Neutrophil (primary cell): Measurements from ENCODE around the gene ITGB2.

Source experiments
- H3K27ac ChIP-seq: fragments of 200-600 bp; sonication (generic); 2 replicates; pipeline ENCODE4 v1.5.1; 2016; ENCODE audit warnings: mild to moderate bottlenecking, moderate library complexity
- H3K27me3 ChIP-seq: fragments of 200-600 bp; sonication (generic); 2 replicates; pipeline ENCODE4 v1.6.0; 2016; ENCODE audit warnings: mild to moderate bottlenecking
- H3K36me3 ChIP-seq: fragments of 200-600 bp; sonication (generic); 2 replicates; pipeline ENCODE4 v1.5.1; 2017
- H3K4me1 ChIP-seq, 2 experiments: fragments of 200-600 bp in 1 of 2; sonication (generic) in 1 of 2; 1 replicate in 1 of 2; 2 replicates in 1 of 2; pipeline versions ENCODE4 v1.5.1 to v1.6.1; 2013 to 2016; ENCODE audit warnings: low read depth in 1 of 2, low read length in 1 of 2, mild to moderate bottlenecking in 1 of 2, moderate library complexity in 1 of 2; ENCODE audit not compliant: control insufficient read depth in 1 of 2, insufficient read depth in 1 of 2
- H3K4me3 ChIP-seq, 2 experiments: fragments of 200-600 bp in 1 of 2; sonication (generic) in 1 of 2; 1 replicate in 1 of 2; 2 replicates in 1 of 2; pipeline ENCODE4 v1.5.1; 2013 to 2016; ENCODE audit warnings: low read depth in 1 of 2, low read length in 1 of 2, mild to moderate bottlenecking in 1 of 2, moderate library complexity in 1 of 2
- H3K9me3 ChIP-seq: fragments of 200-600 bp; sonication (generic); 2 replicates; pipeline ENCODE4 v1.5.1; 2016
- CTCF ChIP-seq: fragments of 200-600 bp; sonication (generic); IDR thresholded peaks from 2 replicates; pipeline ENCODE4 v1.5.1; 2016; ENCODE audit warnings: antibody characterized with exemption

Gene ITGB2

GRCh38 chr21:44876849-44877575, 43.7 kb downstream of the ITGB2 start:
- Histone ChIP-seq H3K27ac (peak overlapping the region; percentile 93), H3K4me3 (peak overlapping the region in 1 of 2 experiments; percentile 36), H3K36me3 (no peaks in the 10 kb centered on the region), H3K9me3 (no peaks in the 10 kb centered on the region), H3K4me1 (peaks cover 78 to 89% of the 10 kb centered on the region in 2 experiments), H3K27me3 (no peaks in the 10 kb centered on the region)
- no peak for TF ChIP-seq CTCF

DNA sequence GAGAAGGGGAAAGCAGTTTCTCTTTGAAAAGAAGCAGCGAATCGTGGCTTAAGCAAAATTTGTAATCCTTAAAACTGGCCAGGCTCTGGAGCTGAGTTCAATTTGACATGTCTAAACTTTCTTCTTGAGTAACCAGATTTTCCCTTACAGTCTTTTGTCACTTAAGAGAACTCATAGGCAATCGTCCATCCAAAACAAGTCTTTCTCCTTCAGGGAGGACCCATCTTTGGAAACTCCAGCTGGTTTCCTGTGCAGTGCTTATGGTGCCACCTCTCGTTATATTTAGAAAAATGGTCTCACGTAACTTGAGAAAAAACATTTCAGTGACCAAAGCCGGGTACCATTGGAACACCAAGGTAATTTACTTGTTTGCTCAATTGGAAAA, 45.4 kb downstream of the ITGB2 start:
- H3K9me3 ChIP-seq: no peaks in the 10 kb centered on the region

GRCh38 chr21:44874497-44875315, 46.0 kb downstream of the ITGB2 start:
- H3K27ac ChIP-seq: peak overlapping the region; percentile 93

More for the DNA sequence above, 45.4 kb downstream of the ITGB2 start:
- Histone ChIP-seq H3K4me1 (peaks cover 77 to 89% of the 10 kb centered on the region in 2 experiments), H3K4me3 (peak overlapping the region; percentile 72 to 80), H3K36me3 (no peaks in the 10 kb centered on the region), H3K27me3 (no peaks in the 10 kb centered on the region), H3K27ac (peak overlapping the region; percentile 93)
- no peak for TF ChIP-seq CTCF

DNA sequence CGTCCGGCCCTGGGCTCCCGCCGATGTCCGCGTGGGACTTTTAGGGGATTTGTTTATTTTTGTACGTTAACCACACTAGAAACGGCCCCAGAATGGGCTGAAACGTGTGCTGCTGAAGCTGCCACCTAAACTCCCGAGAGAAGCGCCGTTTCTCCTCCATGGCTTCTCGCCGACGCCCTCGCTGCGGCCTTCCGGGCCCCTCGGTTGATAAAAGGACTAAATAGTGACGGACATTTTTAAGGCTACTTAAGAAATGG, 46.5 kb downstream of the ITGB2 start:
- no peak for TF ChIP-seq CTCF
- Histone ChIP-seq H3K9me3 (no peaks in the 10 kb centered on the region), H3K27ac (peak overlapping the region; percentile 93), H3K4me3 (peak overlapping the region; percentile 72 to 80), H3K36me3 (no peaks in the 10 kb centered on the region), H3K4me1 (peaks cover 77 to 89% of the 10 kb centered on the region in 2 experiments), H3K27me3 (no peaks in the 10 kb centered on the region)

More at GRCh38 chr21:44874497-44875315, 46.0 kb downstream of the ITGB2 start:
- Histone ChIP-seq H3K36me3 (no peaks in the 10 kb centered on the region), H3K4me1 (peaks cover 77 to 89% of the 10 kb centered on the region in 2 experiments), H3K9me3 (no peaks in the 10 kb centered on the region), H3K4me3 (peak overlapping the region; percentile 72 to 80), H3K27me3 (no peaks in the 10 kb centered on the region)
- TF ChIP-seq CTCF: no peak

GRCh38 chr21:44873356-44874239, 47.1 kb downstream of the ITGB2 start, which contains the start of gene PTTG1IP:
Gene PTTG1IP (minus strand): TSS chr21:44873690. CDS start chr21:44873616, 74 bp downstream.
- no peak for TF ChIP-seq CTCF
- H3K27me3 ChIP-seq: no peaks in the 10 kb centered on the region
- no peaks in the 10 kb centered on the region for H3K36me3 ChIP-seq
- peak within 1 kb of the TSS; percentile 72 to 80 for H3K4me3 ChIP-seq
- H3K27ac ChIP-seq: peak within 1 kb of the TSS; percentile 93
- no peaks in the 10 kb centered on the region for H3K9me3 ChIP-seq
- peaks cover 77 to 89% of the 10 kb centered on the region in 2 experiments for H3K4me1 ChIP-seq
